HG02938 (cell line): ENCODE measurements around the gene FAM200B.

Experiments
- ATAC-seq: cut with Tn5 transposase; IDR thresholded peaks from one replicate; pipeline ENCODE4 v1.9.1; 2021; ENCODE audit warnings: mild to moderate bottlenecking, moderate library complexity; ENCODE audit not compliant: unreplicated experiment

The FAM200B gene

GRCh38 chr4:15695240-15695699, 13.6 kb downstream of the FAM200B start:
- ATAC-seq, result no peak

DNA sequence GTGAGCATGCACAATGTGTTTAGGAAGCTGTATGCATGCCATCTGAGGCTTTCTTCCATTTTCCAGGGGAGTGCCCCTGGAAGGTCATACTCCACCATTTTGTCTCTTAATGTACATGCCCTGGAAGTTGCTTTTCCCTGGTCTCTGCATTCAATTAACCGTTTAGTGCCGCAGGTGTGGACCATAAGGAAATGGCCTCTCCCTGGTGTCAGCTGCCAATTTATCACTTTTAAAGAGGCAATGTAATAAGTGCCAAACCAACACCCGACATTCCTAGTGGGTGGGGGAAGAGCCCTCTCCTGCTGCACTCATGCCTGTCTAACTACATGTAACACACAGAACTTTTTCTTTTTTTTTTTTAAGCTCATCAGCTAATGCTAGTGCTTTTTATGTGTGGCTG, 14.1 kb downstream of the FAM200B start:
- no peak for ATAC-seq

GRCh38 chr4:15696866-15697265, 15.2 kb downstream of the FAM200B start:
- no peak for ATAC-seq

- no peak for ATAC-seq
Measured at GRCh38 chr4:15702941-15703403, 21.3 kb downstream of the FAM200B start, which contains the start of gene BST1. Gene BST1, plus strand, starts transcription at chr4:15703065. Its CDS starts 80 bp downstream, at chr4:15703145.

DNA sequence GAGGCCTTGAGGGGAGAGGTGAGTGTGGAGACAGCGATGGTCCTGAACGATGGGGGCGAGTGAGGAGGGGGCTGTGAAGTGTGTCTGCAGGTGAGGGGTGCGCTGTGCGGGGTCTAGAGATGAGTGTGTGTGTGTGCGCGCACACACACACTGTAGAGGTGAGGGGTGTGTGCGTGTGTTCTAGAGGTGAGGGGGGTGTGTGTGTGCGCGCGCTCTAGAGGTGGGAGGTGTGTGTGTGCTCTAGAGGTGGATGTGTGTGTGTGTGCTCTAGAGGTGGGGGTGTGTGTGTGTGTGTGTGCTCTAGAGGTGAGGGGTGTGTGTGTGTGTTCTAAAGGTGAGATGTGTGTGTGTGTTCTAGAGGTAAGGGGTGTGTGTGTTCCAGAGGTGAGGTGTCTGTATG, 21.8 kb downstream of the FAM200B start:
- ATAC-seq, result no peak

GRCh38 chr4:15704129-15704528, 22.5 kb downstream of the FAM200B start:
- no peak for ATAC-seq

- no peak for ATAC-seq
Measured at GRCh38 chr4:15706646-15707362, 25.2 kb downstream of the FAM200B start.

DNA sequence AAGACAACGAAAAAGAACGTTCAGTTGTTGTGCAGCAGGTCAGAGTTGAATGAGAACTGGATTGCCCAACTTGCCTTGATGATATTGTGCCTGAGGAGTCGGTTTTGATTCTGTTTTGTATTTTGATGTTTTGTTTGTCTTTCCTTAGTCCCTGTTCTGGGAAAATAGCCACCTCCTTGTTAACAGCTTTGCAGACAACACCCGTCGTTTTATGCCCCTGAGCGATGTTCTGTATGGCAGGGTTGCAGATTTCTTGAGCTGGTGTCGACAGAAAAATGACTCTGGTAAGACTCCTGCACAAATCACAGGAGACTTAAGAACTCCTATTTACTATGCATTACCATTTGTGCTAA, 25.7 kb downstream of the FAM200B start:
- no peak for ATAC-seq

DNA sequence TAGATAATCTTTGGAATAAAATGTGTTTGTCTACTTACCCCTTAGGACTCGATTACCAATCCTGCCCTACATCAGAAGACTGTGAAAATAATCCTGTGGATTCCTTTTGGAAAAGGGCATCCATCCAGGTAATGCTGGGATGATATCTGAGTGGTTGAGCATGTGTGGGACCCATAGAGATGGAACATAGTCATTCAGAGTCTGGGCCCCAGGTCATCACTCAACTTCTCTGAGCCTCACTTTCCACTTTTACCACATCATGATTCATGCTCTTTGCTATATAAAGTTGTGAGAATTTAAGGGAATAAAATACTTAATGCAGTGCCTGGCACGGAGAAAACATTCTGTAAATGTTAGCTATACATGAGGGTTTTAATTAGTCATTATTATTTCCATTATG, 30.1 kb downstream of the FAM200B start:
- no peak for ATAC-seq

GRCh38 chr4:15712214-15712613, 30.6 kb downstream of the FAM200B start:
- no peak for ATAC-seq

DNA sequence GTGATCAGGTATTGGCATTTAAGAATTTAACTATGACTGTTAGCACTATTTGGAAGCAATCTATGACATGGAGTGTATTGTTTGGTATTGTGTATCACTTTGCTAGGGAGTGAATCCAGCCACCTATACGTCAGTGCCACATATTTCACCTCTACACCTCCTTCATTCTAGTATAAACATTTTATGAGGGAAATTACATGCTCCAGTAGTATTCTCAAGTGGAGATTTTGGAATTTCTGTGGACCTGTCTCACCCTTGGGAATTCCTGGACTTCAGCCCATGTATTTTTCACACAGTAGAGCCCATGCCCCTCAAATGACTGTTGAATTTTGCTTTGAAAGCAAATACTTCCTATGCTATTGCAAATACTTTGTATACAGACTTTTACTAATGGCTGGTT, 32.5 kb downstream of the FAM200B start:
- ATAC-seq, result no peak

GRCh38 chr4:15714646-15715435, 33.2 kb downstream of the FAM200B start:
- ATAC-seq, result no peak

DNA sequence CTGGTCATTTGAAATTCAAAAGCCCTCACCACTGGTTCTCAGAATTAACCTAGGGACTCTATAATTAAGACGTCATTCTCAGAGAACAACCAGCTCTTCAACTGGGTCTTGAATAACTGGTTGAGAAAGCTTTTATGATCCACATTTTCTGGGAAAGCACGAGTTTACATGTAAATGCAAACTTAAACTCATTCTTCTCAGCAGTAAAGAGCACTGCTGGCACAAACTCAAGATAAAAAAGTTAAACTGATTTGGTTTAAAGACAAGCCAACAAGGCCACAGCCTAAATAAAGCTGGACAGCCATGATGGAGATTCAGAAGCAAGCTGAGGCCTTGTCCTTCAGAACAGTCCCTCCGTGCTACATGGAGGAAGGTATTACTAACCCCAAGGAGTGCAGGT, 34.5 kb downstream of the FAM200B start:
- no peak for ATAC-seq

DNA sequence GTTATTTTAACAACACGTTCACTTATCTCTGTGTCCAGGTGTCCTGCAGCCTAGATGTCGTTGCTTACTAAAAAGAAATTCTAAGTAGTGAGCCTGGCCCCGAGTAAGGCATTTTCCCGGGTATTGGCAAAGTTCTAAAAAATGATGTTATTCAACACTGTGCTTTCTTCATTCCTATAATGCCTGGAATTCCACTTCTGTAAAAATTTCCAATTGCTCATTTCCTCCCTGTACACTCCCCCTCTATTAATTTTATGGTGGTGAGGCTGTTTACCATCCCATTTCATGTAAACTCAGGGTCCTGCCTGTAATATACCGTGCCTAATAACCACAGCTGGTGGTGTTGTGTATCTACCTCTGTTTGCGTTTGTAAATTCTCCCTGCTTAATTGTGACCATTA, 35.5 kb downstream of the FAM200B start:
- no peak for ATAC-seq

- no peak for ATAC-seq
Measured at GRCh38 chr4:15717657-15718416, 36.2 kb downstream of the FAM200B start.

GRCh38 chr4:15718465-15718864, 36.8 kb downstream of the FAM200B start:
- ATAC-seq, result no peak

DNA sequence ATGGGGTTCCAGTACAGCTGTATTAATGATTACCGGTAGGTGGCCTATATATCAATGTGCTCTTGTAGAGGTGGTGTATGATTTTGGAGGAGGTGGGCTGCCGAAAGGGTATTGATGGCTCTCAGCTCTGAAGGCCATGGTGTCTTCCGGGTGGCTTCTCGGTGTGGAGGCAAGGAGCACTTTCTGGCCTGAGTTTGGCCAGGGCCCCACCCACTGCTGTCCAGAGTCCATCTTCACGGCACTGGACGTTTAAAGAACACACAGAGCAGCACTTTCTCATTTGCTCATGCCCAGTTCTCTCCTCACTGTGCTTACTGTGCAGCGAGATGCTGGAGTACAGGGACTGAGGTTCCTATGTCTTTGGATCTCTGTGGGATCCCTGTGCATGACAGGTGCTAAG, 37.3 kb downstream of the FAM200B start:
- no peak for ATAC-seq

GRCh38 chr4:15719506-15719905, 37.9 kb downstream of the FAM200B start:
- no peak for ATAC-seq

GRCh38 chr4:15720851-15721250, 39.2 kb downstream of the FAM200B start:
- no peak for ATAC-seq

GRCh38 chr4:15725608-15726007, 44.0 kb downstream of the FAM200B start:
- ATAC-seq, result no peak

GRCh38 chr4:15729910-15730533, 48.4 kb downstream of the FAM200B start:
- no peak for ATAC-seq
